CD4-positive, alpha-beta T cell treated with Interleukin-2 at 100 ng/mL for 4 hours (primary cell): ENCODE measurements around the gene ZNF436.
A peak's percentile ranks its signal among the peaks of the same experiment; 100 is the strongest.

Experiments
- DNase-seq: peaks from one replicate; pipeline ENCODE4 v3.0.0-alpha.2; 2020; ENCODE audit warnings: low spot score

Gene ZNF436

GRCh38 chr1:23369335-23370013 lies at the start of gene ZNF436:
ZNF436 (minus strand) TSS chr1:23369836; CDS start chr1:23368005, 1,831 bp downstream.
- peak; percentile 16 for DNase-seq

GRCh38 chr1:23419180-23419579 lies 49.5 kb upstream of the ZNF436 start:
- DNase-seq = no peak

- no peak for DNase-seq
These were observed 47.9 kb upstream of the ZNF436 start for GRCh38 chr1:23417570-23417969.

- no peak for DNase-seq
These were observed 47.3 kb upstream of the ZNF436 start for GRCh38 chr1:23416964-23417363.

- DNase-seq = no peak
These were observed 39.2 kb upstream of the ZNF436 start for GRCh38 chr1:23408797-23409290.

- DNase-seq = no peak
These were observed 37.5 kb upstream of the ZNF436 start for GRCh38 chr1:23407016-23407630.

DNA sequence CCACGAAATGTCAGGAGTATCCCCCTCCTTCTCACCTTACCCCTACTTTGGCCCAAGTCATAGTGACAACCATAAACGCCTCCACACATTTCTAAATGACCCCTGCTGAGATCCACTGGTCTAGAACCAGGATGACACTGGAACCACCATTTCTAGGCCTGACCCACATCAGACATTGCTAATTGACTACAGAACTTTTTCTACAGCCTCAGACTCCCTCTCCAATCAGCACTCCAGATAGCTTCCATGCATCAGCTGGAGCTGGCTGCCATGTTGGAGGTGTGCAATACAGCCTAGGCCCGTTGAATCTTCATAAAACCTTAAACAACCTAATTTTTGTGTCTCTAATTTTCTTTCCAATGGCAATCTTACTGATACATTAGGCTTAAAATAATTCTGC lies 36.3 kb upstream of the ZNF436 start:
- no peak for DNase-seq

GRCh38 chr1:23403735-23404486 lies 34.3 kb upstream of the ZNF436 start:
- peak; percentile 81 for DNase-seq

DNA sequence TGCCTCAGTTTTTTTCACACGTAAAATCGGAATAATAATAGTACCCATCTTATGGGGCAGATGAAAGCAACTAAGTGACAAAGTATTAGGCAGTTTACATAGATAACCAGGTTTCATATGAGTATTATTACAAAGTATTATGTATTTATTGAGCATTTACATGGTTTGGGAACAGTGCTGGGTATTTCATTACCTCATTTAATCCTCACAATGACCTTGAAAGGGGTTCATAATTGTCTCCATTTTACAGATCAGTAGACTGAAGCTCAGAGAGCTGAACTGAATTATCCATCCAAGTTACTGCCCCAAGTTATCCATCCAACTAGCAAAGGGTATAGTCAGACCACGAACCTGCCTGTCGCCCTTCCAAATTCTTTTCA lies 33.7 kb upstream of the ZNF436 start:
- no peak for DNase-seq

GRCh38 chr1:23403038-23403336 lies 33.4 kb upstream of the ZNF436 start:
- DNase-seq = no peak

GRCh38 chr1:23402286-23403037 lies 32.8 kb upstream of the ZNF436 start:
- DNase-seq = no peak

- DNase-seq = no peak
These were observed 31.7 kb upstream of the ZNF436 start for GRCh38 chr1:23401313-23401712.

DNA sequence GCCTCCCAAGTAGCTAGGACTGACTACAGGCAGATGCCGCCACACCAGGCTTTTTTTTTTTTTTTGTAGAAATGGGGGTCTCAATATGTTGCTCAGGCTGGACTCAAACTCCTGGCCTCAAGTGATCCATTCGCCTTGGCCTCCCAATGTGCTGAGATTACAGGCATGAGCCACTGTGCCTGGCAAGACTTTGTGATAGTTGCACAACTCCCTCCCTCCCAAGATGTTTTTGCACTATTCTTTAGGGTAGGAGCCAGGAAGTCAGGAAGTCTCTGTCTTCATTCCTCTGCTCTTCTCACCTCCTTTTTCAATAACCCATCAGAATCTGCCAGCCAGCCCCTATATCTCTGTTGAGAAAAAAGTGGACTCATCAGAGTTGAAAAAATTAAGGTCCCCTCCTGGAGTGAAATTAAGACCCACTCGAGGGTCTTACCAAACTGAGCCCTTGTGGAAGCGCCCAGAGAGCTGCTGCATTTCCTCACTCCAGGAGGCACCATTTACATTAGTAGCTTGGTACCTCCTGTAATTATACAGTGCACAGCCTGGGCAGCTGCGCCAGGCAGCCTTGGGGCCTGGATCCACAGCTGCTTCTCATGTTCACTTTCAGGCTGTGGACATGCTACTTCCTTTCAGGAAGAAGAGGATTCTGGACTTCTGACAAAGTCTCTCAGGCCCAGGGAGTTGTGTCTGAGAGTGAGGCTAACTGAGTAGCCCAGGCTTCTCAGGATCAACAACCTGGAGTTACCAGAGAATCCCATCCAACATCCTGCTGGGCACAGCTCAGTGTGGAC lies 30.9 kb upstream of the ZNF436 start:
- DNase-seq = no peak

- no peak for DNase-seq
These were observed 29.6 kb upstream of the ZNF436 start for GRCh38 chr1:23399229-23399628.

- DNase-seq = no peak
These were observed 28.3 kb upstream of the ZNF436 start for GRCh38 chr1:23397908-23398307.

- DNase-seq = no peak
These were observed 26.7 kb upstream of the ZNF436 start for GRCh38 chr1:23396380-23396779.

GRCh38 chr1:23395849-23396248 lies 26.2 kb upstream of the ZNF436 start:
- DNase-seq = no peak

- no peak for DNase-seq
These were observed 25.6 kb upstream of the ZNF436 start for GRCh38 chr1:23395154-23395724.

DNA sequence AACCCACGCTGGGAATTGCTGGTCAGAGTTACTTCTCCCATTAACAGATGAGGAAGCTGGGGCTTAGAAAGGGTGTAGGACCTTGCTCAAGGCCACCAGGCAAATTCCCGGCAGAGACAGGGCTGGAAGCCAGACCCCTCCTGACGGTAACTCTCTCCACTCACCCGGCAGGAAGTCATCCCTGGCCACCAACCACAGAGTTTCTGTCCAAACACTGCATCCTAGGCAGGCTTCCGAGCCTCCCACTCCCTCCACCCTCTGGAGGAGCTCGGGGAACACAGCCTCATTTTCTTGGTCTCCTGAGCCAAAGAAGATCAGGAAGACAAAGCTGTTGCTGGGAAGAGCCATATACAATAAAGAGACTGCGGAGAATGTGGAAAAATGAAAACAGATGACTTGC lies 25.0 kb upstream of the ZNF436 start:
- DNase-seq = no peak

DNA sequence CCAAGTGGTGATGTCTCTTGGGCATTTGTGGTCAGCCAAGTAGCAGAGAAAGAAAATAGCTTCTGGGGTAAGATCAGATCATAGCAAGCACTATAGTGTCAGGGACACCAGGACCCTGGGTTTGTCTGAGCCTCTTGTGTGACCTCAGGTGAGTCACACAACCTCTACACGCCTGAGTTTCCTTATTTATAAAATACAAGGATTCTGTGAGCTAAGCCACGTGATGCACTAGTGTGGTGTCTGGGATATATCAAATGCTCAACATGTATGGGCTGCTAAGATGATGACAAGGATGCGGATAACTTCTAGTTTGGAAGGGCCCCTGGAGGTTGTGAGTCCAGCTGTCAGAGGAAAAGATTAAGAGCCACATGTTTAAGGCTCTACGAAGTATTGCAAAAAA lies 24.5 kb upstream of the ZNF436 start:
- no peak for DNase-seq

- DNase-seq = no peak
These were observed 24.1 kb upstream of the ZNF436 start for GRCh38 chr1:23393706-23394105.
